ENCODE results near the gene ZBTB11.
"Not testable (repeated sequence)": the region's sequence is repeated elsewhere in the genome, so short reads cannot be mapped to it uniquely, and the experiment has no call there.

The ZBTB11 gene

GRCh38 chr3:101617478-101617877, 59.5 kb downstream of the ZBTB11 start:
- DNase-seq, result no peak

- no peak for DNase-seq
These were observed 61.4 kb downstream of the ZBTB11 start for GRCh38 chr3:101615525-101615924.

- DNase-seq, result not testable (repeated sequence)
These were observed 63.9 kb downstream of the ZBTB11 start for GRCh38 chr3:101613014-101613413.

GRCh38 chr3:101611023-101611422, 65.9 kb downstream of the ZBTB11 start:
- DNase-seq, result no peak

- DNase-seq, result not testable (repeated sequence)
These were observed 71.5 kb downstream of the ZBTB11 start for GRCh38 chr3:101605398-101605797.

- DNase-seq, result no peak
These were observed 73.7 kb downstream of the ZBTB11 start for GRCh38 chr3:101603184-101603583.

GRCh38 chr3:101602731-101603130, 74.2 kb downstream of the ZBTB11 start:
- DNase-seq, result no peak
